Fibroblast of skin of left quadriceps (primary cell): Measurements from ENCODE around the gene PRDM10.
A peak's percentile ranks its signal among the peaks of the same experiment; 100 is the strongest.

Experiments used
- DNase-seq, 2 experiments: peaks; one replicate each; pipeline ENCODE4 v3.0.0-alpha.2; 2013; ENCODE audit warnings: low read depth in 2 of 2

PRDM10 gene

GRCh38 chr11:129946256-129946655, 56.4 kb downstream of the PRDM10 start:
- DNase-seq, result peak in 1 of 2 experiments; percentile 11

GRCh38 chr11:129945373-129945772, 57.3 kb downstream of the PRDM10 start:
- DNase-seq, result no peak

GRCh38 chr11:129944696-129945095, 57.9 kb downstream of the PRDM10 start:
- no peak for DNase-seq

- no peak for DNase-seq
Observed at GRCh38 chr11:129943036-129943435, 59.6 kb downstream of the PRDM10 start.

GRCh38 chr11:129939510-129939909, 63.1 kb downstream of the PRDM10 start:
- DNase-seq, result no peak

- DNase-seq, result no peak
Observed at GRCh38 chr11:129938764-129939163, 63.9 kb downstream of the PRDM10 start.

GRCh38 chr11:129937592-129938238, 64.9 kb downstream of the PRDM10 start:
- DNase-seq, result no peak

- no peak for DNase-seq
Observed at GRCh38 chr11:129935723-129936122, 66.9 kb downstream of the PRDM10 start.

- no peak for DNase-seq
Observed at GRCh38 chr11:129933891-129934290, 68.7 kb downstream of the PRDM10 start.

GRCh38 chr11:129933262-129933661, 69.4 kb downstream of the PRDM10 start:
- no peak for DNase-seq

- DNase-seq, result no peak
Observed at GRCh38 chr11:129932381-129933067, 70.1 kb downstream of the PRDM10 start.

- no peak for DNase-seq
Observed at GRCh38 chr11:129930743-129931142, 71.9 kb downstream of the PRDM10 start.

GRCh38 chr11:129930296-129930695, 72.3 kb downstream of the PRDM10 start:
- no peak for DNase-seq

- no peak for DNase-seq
Observed at GRCh38 chr11:129929721-129930120, 72.9 kb downstream of the PRDM10 start.

GRCh38 chr11:129928923-129929692, 73.5 kb downstream of the PRDM10 start:
- DNase-seq, result no peak

GRCh38 chr11:129922674-129923073, 80.0 kb downstream of the PRDM10 start:
- DNase-seq, result no peak

- no peak for DNase-seq
Observed at GRCh38 chr11:129918361-129918760, 84.3 kb downstream of the PRDM10 start.

GRCh38 chr11:129917231-129917630, 85.4 kb downstream of the PRDM10 start:
- DNase-seq, result no peak

- no peak for DNase-seq
Observed at GRCh38 chr11:129911298-129911697, 91.3 kb downstream of the PRDM10 start.

- DNase-seq, result no peak
Observed at GRCh38 chr11:129910360-129910759, 92.3 kb downstream of the PRDM10 start.

GRCh38 chr11:129905402-129905801, 97.2 kb downstream of the PRDM10 start:
- no peak for DNase-seq

- no peak for DNase-seq
Observed at GRCh38 chr11:129896062-129896461, 106.6 kb downstream of the PRDM10 start.
